GF-D8 (cell line): ENCODE measurements around the gene RAB13.

Experiments
- DNase-seq: peaks from one replicate; lab custom pipeline; 2025; lab: John Stamatoyannopoulos, UW

Gene RAB13

DNA sequence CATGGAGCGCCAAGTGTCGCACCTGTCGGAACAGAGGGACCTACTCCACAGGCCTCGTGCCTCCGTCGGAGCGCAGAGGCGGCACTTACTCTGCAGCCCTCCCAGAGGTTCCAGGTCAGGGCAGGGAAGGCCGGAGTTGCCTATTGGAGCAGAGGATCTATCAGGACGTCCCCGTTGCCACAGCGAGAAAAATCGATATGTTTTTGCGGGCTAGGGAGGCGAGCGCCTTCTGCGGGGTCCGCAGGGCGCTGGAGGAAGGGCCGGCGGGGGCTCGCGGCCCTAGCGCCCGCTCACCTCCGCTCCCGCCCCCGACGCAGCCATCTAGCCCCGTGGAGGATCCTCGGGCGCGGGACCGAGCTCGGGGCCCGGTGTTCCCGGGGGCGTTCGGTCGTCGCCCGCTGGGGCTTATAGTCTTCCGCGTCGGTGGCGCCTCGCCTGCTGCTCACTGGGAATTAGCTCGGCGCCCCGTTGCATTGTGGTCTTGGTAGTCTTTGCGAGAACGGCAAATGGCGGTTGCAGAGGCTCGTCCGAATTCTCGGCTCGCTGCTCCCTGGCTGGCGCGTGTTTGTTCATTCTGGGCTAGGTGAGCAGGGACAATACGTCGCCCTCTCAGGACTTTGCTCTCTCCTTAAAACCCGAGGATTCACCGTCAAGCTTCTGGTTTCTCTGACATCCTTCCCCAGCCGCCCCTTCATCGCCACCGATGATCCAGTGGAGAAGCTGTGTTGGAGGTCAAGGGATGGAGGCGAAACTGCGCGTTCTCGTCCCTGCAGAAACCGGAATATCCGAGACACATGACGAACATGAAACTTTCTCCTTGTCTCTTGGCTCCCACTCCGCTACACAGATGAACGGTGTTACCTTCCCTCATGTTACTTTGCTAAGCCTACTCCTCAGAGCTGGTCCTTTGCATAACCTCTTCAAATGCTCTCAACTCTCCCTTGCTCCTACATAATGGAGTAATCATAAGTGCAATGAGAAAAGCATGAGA is 8.6 kb downstream of the RAB13 start, which contains the start of gene JTB:
JTB (minus strand) TSS at position 425 of the 991 bp plus-strand sequence; CDS start at position 3, 422 bp downstream.
- peak; percentile 51 for DNase-seq

DNA sequence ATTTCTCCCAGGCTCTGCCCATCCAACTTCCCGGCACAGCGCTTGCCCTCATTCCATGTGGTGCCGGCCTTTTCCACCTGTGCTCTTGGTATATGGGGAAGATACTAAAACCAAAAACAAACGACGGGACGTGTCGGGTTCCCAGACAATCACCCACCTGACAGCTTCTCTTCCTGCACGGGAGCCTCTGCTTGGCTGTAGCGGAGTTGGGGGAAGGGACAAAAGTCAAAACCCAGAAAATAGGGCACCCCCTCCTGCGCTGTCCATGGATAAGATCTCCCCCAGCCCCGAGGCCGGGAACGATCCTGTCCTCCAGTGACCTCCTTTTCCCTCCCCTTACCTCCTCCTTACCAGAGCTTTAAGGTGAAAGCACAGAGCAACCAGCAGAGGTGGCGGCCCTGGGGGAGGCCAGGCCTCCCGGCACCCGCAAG is 9.3 kb downstream of the RAB13 start:
- no peak for DNase-seq

DNA sequence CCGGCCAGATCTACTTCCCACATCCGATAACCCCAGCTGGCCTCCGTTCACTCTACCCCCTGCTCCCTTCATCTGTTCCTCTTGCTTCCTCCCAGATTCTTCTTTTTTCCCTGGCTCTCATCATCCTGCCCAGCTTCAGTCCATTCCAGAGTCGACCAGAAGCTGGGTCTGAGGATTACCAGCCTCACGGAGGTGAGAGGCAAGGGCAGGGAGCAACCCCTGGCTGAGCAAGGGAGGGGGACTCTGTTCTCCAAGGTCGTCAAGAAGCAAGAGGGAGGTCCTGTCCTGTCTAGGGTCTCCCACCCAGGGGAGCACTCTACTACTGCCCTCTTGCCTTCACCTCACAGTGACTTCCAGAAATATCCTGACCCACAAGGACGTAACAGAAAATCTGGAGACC is 12.6 kb downstream of the RAB13 start:
- DNase-seq, result no peak

DNA sequence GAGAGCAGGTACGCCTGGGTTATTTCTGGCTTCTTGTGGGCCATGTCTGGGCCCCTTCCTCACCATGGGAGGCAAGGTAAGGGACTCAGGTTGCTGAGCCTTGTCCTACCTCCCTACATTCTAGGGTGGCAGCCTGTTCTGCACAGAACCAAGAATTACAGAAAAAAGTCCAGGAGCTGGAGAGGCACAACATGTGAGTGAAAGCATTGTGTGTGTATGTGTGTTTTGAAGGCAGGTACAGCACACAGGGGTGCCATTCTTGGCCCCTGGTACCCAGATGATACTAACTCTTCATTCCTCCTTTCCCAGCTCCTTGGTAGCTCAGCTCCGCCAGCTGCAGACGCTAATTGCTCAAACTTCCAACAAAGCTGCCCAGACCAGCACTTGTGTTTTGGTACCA is 13.1 kb downstream of the RAB13 start:
- DNase-seq, result no peak

DNA sequence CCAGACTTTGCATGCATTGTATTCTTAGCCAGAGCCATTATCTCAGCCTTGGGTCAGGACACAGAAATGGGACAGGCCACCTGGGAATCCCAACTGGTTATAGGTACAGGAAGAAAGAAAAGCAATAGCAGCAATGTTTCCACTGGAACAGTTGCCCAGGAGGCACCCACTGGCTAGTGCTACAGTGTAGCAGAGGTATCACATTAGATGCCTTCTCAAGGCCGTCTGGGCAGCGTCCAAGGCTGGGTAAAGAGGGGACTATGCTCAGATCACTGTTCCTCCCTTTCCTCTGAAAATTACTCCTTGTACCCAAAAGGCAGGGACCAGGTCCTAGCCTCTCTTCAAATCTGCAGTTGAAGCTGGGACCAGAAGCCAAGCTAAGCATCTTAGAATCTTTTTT is 15.8 kb downstream of the RAB13 start:
- no peak for DNase-seq

DNA sequence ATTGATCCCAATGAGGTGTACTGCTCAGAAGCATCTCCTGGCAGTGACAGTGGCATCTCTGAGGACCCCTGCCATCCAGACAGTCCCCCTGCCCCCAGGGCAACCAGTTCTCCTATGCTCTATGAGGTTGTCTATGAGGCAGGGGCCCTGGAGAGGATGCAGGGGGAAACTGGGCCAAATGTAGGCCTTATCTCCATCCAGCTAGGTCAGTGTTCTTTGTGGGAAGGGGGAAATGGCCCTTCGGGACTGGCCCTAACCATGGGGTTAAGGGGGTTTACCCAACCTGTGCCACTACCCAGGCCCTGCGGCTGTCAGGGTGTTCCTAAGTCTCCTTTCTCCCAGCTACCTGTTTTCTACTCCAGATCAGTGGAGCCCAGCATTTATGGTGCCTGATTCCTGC is 17.2 kb downstream of the RAB13 start:
- no peak for DNase-seq

DNA sequence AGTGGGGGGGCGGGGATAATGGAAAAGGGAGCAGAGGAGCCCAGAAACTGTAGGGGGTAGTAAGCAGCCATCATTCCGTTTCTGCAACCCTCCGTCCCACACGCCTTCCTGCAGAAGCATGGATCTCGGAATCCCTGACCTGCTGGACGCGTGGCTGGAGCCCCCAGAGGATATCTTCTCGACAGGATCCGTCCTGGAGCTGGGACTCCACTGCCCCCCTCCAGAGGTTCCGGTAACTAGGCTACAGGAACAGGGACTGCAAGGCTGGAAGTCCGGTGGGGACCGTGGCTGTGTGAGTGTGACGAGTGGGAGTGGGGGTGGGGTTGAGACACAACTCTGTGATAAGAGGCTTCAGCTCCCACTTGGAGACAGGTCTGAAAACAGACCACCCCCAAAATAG is 17.7 kb downstream of the RAB13 start:
- no peak for DNase-seq

DNA sequence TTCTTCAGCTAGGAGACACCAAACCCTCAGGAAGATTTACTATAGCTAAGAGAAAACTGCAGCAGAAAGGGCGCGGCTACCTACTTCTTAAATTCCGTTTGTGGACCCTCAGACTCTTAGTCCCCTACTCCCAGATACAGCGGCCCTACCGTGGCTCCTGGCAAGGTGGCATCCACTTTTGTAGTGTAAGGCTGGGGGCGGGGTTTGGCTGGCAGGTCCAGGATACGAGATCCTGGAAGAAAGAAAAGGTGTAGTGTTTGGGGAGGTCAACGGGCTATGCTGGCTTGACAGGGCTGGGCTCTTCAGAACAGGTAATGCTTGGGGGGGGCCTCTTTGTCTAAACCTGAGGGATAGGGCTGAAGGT is 18.2 kb downstream of the RAB13 start:
- DNase-seq, result no peak

DNA sequence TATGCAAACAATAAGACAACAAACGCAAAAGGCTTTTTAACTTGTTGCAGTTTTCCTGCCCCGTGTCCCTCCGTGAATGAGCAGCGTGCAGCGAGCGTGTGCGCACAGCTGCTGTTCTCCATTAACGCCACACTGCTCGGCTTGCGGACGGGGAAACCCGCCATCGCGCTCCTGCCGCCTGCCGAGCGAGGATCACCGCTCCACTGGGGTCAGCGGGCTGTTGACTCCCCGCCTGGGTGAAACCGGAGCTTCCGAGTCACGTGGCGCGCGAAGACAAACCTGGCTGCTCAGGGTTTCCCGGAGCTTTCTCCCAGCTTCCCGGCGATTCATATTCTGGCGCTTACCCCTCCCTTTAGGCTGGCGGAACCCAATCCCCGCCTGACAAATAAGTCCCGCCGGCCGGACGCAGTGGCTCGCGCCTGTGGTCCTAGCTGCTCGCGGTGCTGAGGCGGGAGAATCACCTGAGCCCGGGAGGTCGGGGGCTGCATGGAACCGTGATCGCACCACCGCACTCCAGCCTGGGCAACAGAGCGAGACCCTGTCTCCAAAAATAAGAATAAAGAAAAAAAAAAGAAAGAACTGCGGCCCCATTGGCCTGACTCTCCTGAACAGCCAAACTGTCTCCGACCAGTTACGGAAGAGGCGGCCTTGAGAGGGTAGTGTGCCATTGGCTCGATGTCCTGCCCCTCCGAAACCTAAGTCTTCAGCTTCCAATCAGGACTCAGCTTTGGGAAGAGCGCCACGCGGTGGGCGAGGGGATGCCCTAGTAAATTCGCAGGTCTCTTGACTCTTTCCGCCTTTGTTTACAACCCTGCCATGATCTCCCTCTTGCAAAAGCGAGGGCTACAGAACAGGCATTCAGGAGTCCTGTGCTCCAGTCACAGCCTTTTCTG is 18.8 kb downstream of the RAB13 start, which contains the start of gene CREB3L4:
CREB3L4 (plus strand) TSS at position 796 of the 893 bp plus-strand sequence. CDS start 624 bp downstream, outside the sequence.
- DNase-seq, result peak; percentile 94

DNA sequence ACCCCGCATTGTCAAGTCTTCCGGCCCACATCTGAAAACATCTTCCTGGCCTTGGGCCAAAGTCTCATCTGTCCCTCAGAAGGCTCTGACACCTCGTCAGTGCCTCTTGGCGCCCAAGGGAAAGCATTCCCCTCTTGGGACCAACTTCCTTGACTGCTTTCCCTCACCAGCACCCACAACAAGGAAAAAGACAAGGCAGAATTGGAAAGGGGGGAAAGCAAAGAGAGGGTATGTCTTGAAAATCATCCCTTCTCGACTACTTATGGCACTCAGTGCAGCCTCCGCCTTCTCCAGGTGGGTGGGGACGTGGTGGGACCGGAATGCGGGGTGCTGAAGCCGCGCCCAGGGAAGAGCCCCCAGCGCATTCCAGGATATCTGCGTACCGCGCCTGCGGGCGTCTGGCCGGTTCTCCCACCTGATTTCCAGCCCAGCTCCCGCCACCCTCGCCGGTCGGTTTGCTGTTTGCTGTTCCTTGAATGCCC is 22.2 kb downstream of the RAB13 start:
- DNase-seq, result no peak

DNA sequence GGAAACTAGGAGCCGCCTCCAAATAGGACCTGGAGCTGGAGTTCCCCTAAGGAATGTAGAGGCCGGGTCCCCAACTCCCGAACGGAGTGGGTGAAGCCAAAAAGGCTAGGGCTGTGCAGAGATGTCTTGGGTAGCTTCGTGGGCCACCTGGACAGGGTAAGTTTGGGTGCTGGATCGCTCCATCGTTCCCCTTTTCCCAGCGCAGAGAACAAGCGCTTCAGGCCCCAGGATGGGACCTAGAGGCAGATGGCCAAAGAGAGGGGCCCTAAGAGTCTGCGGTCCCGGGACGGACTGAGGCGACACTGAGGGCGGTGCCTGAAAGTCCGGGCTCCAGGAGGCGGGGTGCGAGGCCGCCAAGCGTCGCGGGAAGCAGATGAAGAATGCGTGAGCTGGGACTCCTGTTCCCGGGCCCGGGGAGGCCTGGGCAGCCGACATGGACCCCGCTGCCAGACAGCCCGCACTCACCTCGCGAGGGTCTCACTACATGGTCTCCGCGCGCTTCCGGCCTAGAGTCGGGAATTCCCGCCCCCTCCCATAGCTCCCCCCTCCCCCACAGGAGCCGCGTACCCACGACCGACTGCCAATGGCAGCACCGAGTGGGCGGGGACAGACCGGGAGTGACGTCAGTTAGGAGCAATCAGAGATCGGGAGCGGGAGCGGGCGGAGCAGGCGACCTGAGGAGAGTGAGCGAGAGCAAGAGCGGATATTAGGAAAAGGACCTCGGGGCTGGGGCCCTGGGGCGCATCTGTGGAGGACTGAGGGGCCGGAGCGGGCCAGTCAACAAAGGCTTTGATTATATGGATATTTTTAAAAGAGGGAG is 22.9 kb downstream of the RAB13 start, which contains the start of gene SLC39A1:
SLC39A1 (minus strand) TSS at position 508 of the 820 bp plus-strand sequence. CDS start 822 bp downstream, outside the sequence.
- peak; percentile 87 for DNase-seq

DNA sequence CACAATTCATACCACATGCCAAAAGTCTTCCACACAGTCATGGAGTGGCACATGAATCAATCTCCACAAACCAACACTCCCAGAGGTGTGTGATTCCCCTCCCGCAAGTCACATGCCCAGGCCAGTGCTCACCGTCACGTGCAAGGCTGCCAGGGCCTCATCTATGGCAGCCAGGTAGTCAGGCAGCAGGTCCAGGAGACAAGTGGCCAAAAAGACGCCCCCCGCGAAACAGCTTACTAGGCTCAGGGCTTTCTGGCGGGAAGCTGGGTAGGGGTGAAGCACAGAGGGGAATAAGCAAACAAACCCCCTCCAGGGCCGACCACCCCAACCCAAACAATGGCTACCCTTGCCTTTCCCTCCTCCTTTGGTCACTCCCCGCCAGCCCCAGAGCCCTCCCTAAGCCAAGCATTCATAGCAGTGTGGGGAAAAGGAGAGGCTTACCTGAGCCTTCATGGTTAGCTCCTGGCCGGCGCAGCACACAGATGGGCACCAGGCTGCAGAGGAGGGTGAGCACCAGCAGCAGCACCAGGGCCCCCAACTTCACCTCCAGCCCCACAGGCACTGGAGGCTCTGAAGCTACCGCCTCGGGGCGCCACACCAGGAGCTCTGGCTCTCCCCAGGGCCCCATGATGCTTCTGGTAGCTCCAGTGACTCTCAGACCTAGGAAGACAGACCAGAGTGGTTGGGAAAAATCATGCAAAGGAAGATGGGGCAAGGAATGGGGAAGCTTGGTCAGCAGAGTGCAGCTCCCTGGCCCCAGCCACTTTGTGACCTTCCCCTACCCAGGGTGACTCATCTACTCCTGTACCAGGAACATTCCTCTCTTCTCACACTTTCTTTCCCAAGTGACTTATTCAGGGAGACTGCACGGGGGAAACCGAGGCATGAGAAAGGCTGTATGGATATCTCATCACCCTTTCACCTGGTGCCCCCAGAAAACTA is 23.8 kb downstream of the RAB13 start:
- peak; percentile 15 for DNase-seq

DNA sequence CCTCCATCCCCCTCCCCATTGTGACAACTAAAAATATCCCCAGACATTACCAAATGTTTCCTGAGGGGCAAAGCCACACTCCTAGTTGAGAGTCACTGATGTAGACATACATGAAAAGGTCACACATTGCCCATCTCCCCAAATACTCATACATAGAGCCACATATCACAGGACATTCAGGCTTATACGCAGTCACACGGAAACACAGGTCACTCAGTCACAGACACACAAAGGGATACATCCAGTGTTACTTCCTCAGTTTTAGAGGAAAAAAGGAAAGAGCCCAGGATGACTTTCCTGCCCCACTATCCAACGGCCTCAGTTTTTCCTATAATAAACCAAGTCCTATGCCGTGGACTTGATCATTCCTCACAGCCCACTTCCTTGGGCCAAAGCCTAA is 24.7 kb downstream of the RAB13 start:
- no peak for DNase-seq

DNA sequence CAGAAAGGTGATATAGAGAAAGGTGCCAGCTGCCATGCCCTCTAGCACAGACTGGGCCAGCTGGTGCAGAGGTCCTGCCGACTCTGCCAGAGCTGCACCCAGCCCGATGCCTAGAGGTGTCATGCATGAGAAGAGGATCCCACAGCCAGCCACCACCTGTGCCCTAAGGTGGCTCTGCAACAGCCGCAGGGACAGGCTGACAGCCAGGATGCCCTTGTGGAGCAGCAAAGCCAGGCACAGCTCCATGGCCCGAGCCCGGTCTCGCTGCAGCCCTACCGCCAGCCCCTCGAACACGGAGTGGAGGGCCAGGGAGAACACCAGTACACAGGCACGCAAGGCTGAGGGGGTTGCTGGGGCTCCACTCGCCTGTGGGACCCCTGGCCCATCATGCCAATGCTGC is 25.9 kb downstream of the RAB13 start:
- no peak for DNase-seq

DNA sequence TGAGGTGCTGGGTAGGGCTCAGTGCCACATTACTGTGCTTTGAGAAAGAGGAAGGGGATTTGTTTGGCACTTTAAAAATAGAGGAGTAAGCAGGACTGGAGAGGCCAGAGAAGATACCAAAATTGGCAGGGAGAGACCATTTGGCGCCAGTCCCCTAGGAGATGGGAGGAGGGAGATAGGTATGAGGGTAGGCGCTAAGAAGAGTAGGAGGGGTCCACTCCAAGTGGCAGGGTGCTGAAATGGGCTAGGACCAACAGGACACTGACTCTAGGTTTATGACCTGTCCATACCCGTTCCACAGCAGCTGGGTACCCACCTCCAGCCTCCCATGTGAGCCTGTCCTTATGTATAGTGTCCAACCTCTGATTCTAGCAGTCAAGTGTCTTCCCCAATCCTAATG is 26.7 kb downstream of the RAB13 start:
- no peak for DNase-seq

DNA sequence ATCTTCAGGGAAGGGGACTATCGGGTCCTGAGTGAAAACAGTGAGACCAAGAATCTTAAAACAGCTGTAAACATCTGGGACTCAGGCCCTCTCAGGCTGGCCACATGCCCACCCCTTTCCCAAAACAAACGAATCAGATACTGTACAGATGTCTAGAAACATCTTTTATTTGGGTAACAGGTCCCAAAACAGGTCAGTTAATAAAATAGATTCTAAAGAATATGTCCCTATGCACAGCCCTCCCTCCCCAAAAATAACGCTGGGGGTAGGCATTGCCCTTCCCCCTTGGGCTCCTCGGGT is 27.2 kb downstream of the RAB13 start:
- DNase-seq, result no peak

DNA sequence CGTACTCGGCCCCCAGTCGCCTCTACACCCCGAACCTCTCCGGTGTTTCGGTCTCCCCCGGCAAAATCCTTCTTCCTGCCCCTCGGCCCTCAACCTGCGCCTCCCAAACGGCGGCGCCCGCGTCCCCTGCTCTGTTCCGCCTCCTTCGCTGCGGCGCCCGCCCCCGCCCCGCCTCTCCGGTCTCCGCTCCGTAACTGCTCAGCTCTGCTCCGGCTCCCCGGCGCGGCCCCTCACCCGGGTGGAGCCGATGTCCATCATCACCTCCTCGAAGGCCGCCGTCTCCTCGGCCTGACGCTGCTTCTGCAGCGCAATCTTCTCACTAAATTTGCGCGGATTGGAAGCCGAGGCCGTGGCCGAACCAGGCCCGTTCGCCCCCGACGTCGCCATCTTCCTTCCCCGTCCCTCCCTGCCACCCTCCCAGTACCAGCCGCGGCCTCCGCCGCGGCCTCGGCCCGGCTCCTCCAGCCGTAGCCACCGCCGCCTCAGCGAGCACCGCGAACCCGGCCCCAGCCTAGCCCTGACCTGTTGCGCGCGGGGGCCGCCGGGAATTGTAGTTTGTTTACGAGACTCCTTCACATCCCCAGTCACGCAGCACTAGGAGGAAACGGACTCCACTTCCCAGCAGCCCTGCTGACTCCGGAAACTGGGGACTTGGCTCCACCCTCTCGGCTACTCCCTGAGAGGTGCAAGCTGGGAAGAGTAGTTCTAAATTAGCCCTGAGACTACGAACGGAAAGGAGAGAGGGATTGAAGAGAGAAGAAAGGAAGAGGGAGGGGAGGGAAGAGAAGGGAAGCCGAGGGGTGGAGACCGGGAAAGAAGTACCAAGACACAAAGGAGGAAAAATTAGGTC is 27.8 kb downstream of the RAB13 start, which contains the start of gene CRTC2:
CRTC2 (minus strand) TSS at position 502 of the 850 bp plus-strand sequence; CDS start at position 387, 115 bp downstream.
- DNase-seq, result peak; percentile 94

DNA sequence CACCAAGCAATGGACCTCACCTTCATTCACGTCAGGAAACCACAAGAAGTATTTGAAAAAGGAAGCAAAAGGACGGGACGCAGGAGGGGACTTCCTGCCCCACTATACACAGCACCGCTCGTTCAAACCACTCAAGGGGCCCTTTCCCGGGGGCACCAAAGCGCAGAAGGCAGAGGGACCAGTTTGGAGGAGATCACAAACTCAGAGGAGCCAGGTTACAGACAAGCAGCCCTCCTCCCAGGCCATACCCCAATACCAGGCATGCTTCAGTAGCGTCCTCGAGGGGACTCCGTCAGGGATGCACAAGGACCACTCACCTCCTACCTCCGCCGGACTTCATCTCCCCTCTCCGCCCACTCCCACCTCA is 28.4 kb downstream of the RAB13 start:
- no peak for DNase-seq

DNA sequence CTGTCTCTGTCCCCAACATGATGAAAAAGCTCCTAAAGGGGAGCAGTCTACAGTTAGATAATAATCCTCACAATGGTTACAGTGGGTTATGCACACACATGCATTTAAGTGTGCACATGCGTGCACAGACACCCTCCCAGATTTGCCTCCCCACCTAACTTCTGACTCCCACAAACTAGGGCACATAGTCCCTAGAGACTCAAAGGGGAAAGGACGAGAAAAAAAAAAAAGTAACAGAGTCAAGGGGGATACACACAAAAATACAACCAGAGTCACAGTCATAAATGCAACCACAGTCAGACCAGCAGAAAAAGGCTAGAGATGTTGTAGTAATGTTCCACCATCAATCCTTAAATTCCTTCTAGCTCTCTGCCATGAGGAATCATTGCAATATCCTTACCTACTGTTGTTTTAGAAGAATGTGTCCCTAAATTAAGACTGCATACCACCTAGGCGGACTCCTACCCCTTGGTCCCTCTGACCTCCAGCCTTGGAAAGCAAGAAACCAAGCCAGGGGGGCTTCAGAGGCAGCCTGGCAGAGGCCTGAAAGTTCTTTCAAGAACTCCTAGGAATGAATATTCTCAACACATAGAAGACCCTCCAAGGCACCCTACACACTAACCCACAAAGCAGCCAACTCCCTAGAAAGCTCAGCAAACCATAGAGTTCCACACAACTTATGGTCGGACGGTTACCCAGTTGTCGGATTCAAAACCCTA is 29.0 kb downstream of the RAB13 start:
- no peak for DNase-seq
